ENCODE results near the gene CRAMP1. TPM values are rescaled to one million over a fixed set of nuclear protein-coding genes. Genes with fewer than 3 reads are reported as not detected.
"Not testable (repeated sequence)": the region's sequence is repeated elsewhere in the genome, so short reads cannot be mapped to it uniquely, and the experiment has no call there.

CRAMP1 gene
- total RNA-seq, 1 experiment from 2014 or later, result 9.1 TPM

- no peak for DNase-seq (ENCODE audit: extremely low read depth, low read depth)
These were observed 95.1 kb downstream of the CRAMP1 start for GRCh38 chr16:1707193-1707790.

- no peak for DNase-seq (ENCODE audit: extremely low read depth, low read depth)
These were observed 96.1 kb downstream of the CRAMP1 start for GRCh38 chr16:1708083-1708767.

GRCh38 chr16:1708768-1709180 lies 96.6 kb downstream of the CRAMP1 start:
- DNase-seq (ENCODE audit: extremely low read depth, low read depth), result no peak

GRCh38 chr16:1709356-1709755 lies 97.2 kb downstream of the CRAMP1 start:
- DNase-seq (ENCODE audit: extremely low read depth, low read depth), result no peak

GRCh38 chr16:1710811-1711507 lies 98.8 kb downstream of the CRAMP1 start:
- DNase-seq (ENCODE audit: extremely low read depth, low read depth), result no peak

- DNase-seq (ENCODE audit: extremely low read depth, low read depth), result no peak
These were observed 100.7 kb downstream of the CRAMP1 start for GRCh38 chr16:1712791-1713261.

GRCh38 chr16:1713331-1713730 lies 101.2 kb downstream of the CRAMP1 start:
- no peak for DNase-seq (ENCODE audit: extremely low read depth, low read depth)

GRCh38 chr16:1713933-1714332 lies 101.8 kb downstream of the CRAMP1 start:
- DNase-seq (ENCODE audit: extremely low read depth, low read depth), result no peak

- no peak for DNase-seq (ENCODE audit: extremely low read depth, low read depth)
These were observed 103.1 kb downstream of the CRAMP1 start for GRCh38 chr16:1715220-1715619.

GRCh38 chr16:1718236-1718635 lies 106.1 kb downstream of the CRAMP1 start:
- DNase-seq (ENCODE audit: extremely low read depth, low read depth), result not testable (repeated sequence)

GRCh38 chr16:1719559-1720229 lies 107.5 kb downstream of the CRAMP1 start:
- not testable (repeated sequence) for DNase-seq (ENCODE audit: extremely low read depth, low read depth)

- no peak for DNase-seq (ENCODE audit: extremely low read depth, low read depth)
These were observed 109.2 kb downstream of the CRAMP1 start for GRCh38 chr16:1721372-1721771.

GRCh38 chr16:1723450-1724147 lies 111.4 kb downstream of the CRAMP1 start:
- peak; percentile 57 for DNase-seq (ENCODE audit: extremely low read depth, low read depth)

GRCh38 chr16:1724491-1724890 lies 112.3 kb downstream of the CRAMP1 start:
- no peak for DNase-seq (ENCODE audit: extremely low read depth, low read depth)

GRCh38 chr16:1726661-1727502 lies 114.7 kb downstream of the CRAMP1 start:
- DNase-seq (ENCODE audit: extremely low read depth, low read depth), result no peak

Other genes starting within 250 kb of the CRAMP1 start
- 29.2 and 31.0 TPM in 2 replicates for gene UNKL, start 197.7 kb upstream of the CRAMP1 start, total RNA-seq (2014; rRNA removed; shearing (Covaris generic))
- gene UQCC4, start 191.6 kb upstream of the CRAMP1 start, total RNA-seq (2014; rRNA removed; shearing (Covaris generic)), result 29.7 and 31.1 TPM in 2 replicates
- not detected in 2 replicates for gene PERCC1, start 181.3 kb upstream of the CRAMP1 start, total RNA-seq (2014; rRNA removed; shearing (Covaris generic))
- 0.42 and 0.61 TPM in 2 replicates for gene CCDC154, start 167.8 kb upstream of the CRAMP1 start, total RNA-seq (2014; rRNA removed; shearing (Covaris generic))
- 62.0 and 67.0 TPM in 2 replicates for gene CLCN7, start 137.3 kb upstream of the CRAMP1 start, total RNA-seq (2014; rRNA removed; shearing (Covaris generic))
- 0.15 TPM in 1 of 2 replicates, not detected in the other for gene PTX4, start 123.4 kb upstream of the CRAMP1 start, total RNA-seq (2014; rRNA removed; shearing (Covaris generic))
- 7.8 and 8.1 TPM in 2 replicates for gene TELO2, start 119.0 kb upstream of the CRAMP1 start, total RNA-seq (2014; rRNA removed; shearing (Covaris generic))
- gene TMEM204, start 78.7 kb upstream of the CRAMP1 start, total RNA-seq (2014; rRNA removed; shearing (Covaris generic)), result not detected in 2 replicates
- 8.5 and 14.4 TPM in 2 replicates for gene IFT140, start 288 bp upstream of the CRAMP1 start, total RNA-seq (2014; rRNA removed; shearing (Covaris generic))
- 41.6 and 44.8 TPM in 2 replicates for gene JPT2, start 65.9 kb downstream of the CRAMP1 start, total RNA-seq (2014; rRNA removed; shearing (Covaris generic))
- gene MAPK8IP3, start 93.8 kb downstream of the CRAMP1 start, total RNA-seq (2014; rRNA removed; shearing (Covaris generic)), result 18.1 and 23.0 TPM in 2 replicates
- gene NME3, start 159.2 kb downstream of the CRAMP1 start, total RNA-seq (2014; rRNA removed; shearing (Covaris generic)), result 42.0 and 53.3 TPM in 2 replicates
- gene EME2, start 160.4 kb downstream of the CRAMP1 start, total RNA-seq (2014; rRNA removed; shearing (Covaris generic)), result 6.0 and 6.9 TPM in 2 replicates
- gene MRPS34, start 160.8 kb downstream of the CRAMP1 start, total RNA-seq (2014; rRNA removed; shearing (Covaris generic)), result 91.2 and 104 TPM in 2 replicates
- 19.7 and 21.0 TPM in 2 replicates for gene SPSB3, start 170.2 kb downstream of the CRAMP1 start, total RNA-seq (2014; rRNA removed; shearing (Covaris generic))
- 50.2 and 59.3 TPM in 2 replicates for gene NUBP2, start 170.6 kb downstream of the CRAMP1 start, total RNA-seq (2014; rRNA removed; shearing (Covaris generic))
- not detected in 2 replicates for gene IGFALS, start 181.3 kb downstream of the CRAMP1 start, total RNA-seq (2014; rRNA removed; shearing (Covaris generic))
- gene HAGH, start 214.5 kb downstream of the CRAMP1 start, total RNA-seq (2014; rRNA removed; shearing (Covaris generic)), result 63.2 and 73.9 TPM in 2 replicates
- 29.2 and 33.0 TPM in 2 replicates for gene FAHD1, start 214.8 kb downstream of the CRAMP1 start, total RNA-seq (2014; rRNA removed; shearing (Covaris generic))

Measured in NCI-H460 (cell line).